22Rv1 (cell line): ENCODE measurements around the gene BMAL1.

Experiments
- H3K27ac ChIP-seq: fragments of 450-650 bp; 2 replicates; pipeline ENCODE4 v1.5.1; 2017
- CTCF ChIP-seq: fragments of 450-650 bp; IDR thresholded peaks from 2 replicates; pipeline ENCODE4 v1.5.1; 2017; ENCODE audit warnings: mild to moderate bottlenecking
- ZFX ChIP-seq: fragments of 450-650 bp; IDR thresholded peaks from 2 replicates; pipeline ENCODE4 v1.6.1; 2017; ENCODE audit warnings: antibody characterized with exemption, borderline replicate concordance

Gene BMAL1

GRCh38 chr11:13277768-13278608 lies at the start of gene BMAL1:
Gene BMAL1, plus strand, starts transcription at chr11:13277790. Its CDS starts 76,519 bp downstream, at chr11:13354309.
- peak within 1 kb of the TSS; percentile 72 for H3K27ac ChIP-seq
- TF ChIP-seq CTCF (no peak), ZFX (no peak)

- TF ChIP-seq CTCF (no peak), ZFX (no peak)
Measured at GRCh38 chr11:13228572-13228971, 49.0 kb upstream of the BMAL1 start.

GRCh38 chr11:13229136-13229535 lies 48.5 kb upstream of the BMAL1 start:
- TF ChIP-seq CTCF (no peak), ZFX (no peak)

More at GRCh38 chr11:13228572-13228971, 49.0 kb upstream of the BMAL1 start:
- no peak overlapping the region for H3K27ac ChIP-seq

GRCh38 chr11:13229711-13230318 lies 47.8 kb upstream of the BMAL1 start:
- no peak overlapping the region for H3K27ac ChIP-seq
- TF ChIP-seq CTCF = no peak

More at GRCh38 chr11:13229136-13229535, 48.5 kb upstream of the BMAL1 start:
- H3K27ac ChIP-seq = no peak overlapping the region

- no peak overlapping the region for H3K27ac ChIP-seq
- no peak for TF ChIP-seq ZFX
- TF ChIP-seq CTCF = no peak
Measured at GRCh38 chr11:13233173-13233745, 44.3 kb upstream of the BMAL1 start.

GRCh38 chr11:13235895-13236294 lies 41.7 kb upstream of the BMAL1 start:
- H3K27ac ChIP-seq = no peak overlapping the region
- TF ChIP-seq ZFX = no peak
- no peak for TF ChIP-seq CTCF

- no peak for TF ChIP-seq ZFX
Measured at GRCh38 chr11:13236626-13237025, 41.0 kb upstream of the BMAL1 start.

More at GRCh38 chr11:13236626-13237025, 41.0 kb upstream of the BMAL1 start:
- no peak overlapping the region for H3K27ac ChIP-seq
